ENCODE measurements around the gene HOXD4. TPM values are rescaled to one million over a fixed set of nuclear protein-coding genes. Genes with fewer than 3 reads are reported as not detected.

The HOXD4 gene
- total and polyA plus RNA-seq, 10 of the 15 experiments (the other 5 are each of a cell fraction or from before 2014, with no cell fraction given) = 0.07 TPM; not detected in 9

GRCh38 chr2:176101842-176102241, 49.5 kb upstream of the HOXD4 start:
- H3K36me3 ChIP-seq (ENCODE audit: control insufficient read depth in 2 of 2, insufficient read depth in 2 of 2, low read length in 1 of 2) = no peaks in the 10 kb centered on the region
- ChIA-PET SMC1A (ENCODE audit: uncharacterized antibody, unreplicated experiment) (no interaction called here), RAD21 (ENCODE audit: unreplicated experiment) (no interaction called here), CTCF (interaction anchor here (0.5 to 2.6 kb wide), 5 partner anchors 9 to 1834 kb away, joined by 3 to 11 read pairs (median 3); no protein-coding TSS in a partner anchor), POLR2A (no interaction called here)
- H3K4me2 ChIP-seq (ENCODE audit: control insufficient read depth, insufficient read depth) = no peak overlapping the region
- no peaks in the 10 kb centered on the region; the same call in 2 of the 3 replicates for H3K9me3 ChIP-seq (replicated peaks; ENCODE audit: control insufficient read depth, insufficient read depth, low read length)
- no peak overlapping the region for H3K27ac ChIP-seq (ENCODE audit: control insufficient read depth, insufficient read depth)
- FAIRE-seq (no peak), ATAC-seq (no peak), DNase-seq (ENCODE audit: low read depth, low spot score) (no peak)
- H3K9ac ChIP-seq (ENCODE audit: control insufficient read depth, insufficient read depth, low read length) = no peak overlapping the region
- no peak overlapping the region for H2AFZ ChIP-seq (ENCODE audit: control insufficient read depth, low read depth, low read length)
- in situ Hi-C loops (cut with MboI) = no loop called here
- BruUV-seq (replicated peaks) = no TSS peak
- 29% methylated on average over 4 of the region's 5 CpGs for WGBS (ENCODE audit: insufficient coverage, insufficient replicate concordance, low lambda C conversion rate, missing lambda C conversion rate)
- H3K27me3 ChIP-seq (replicated peaks in 1 of 2; ENCODE audit: control insufficient read depth in 2 of 2, insufficient read depth in 2 of 2, low read length in 1 of 2) = peaks cover 20 to 46% of the 10 kb centered on the region in 2 experiments
- H3K4me1 ChIP-seq (ENCODE audit: control insufficient read depth, insufficient read depth, low read length) = peaks cover 3% of the 10 kb centered on the region; the same call in 1 of the 2 replicates
- no peaks in the 10 kb centered on the region for H4K20me1 ChIP-seq (ENCODE audit: control insufficient read depth, insufficient read depth)
- intact Hi-C loops (cut with micrococcal nuclease; ENCODE audit: unreplicated experiment) = no loop called here
- no peak overlapping the region for H3K4me3 ChIP-seq
- no peaks in the 10 kb centered on the region for H3K79me2 ChIP-seq (ENCODE audit: control insufficient read depth, insufficient read depth, low read length)
- no peak for TF ChIP-seq PAX5 (IDR thresholded peaks at IDR 0.05; ENCODE audit: borderline replicate concordance, low read depth, low read length)
- no peak for TF ChIP-seq RCOR1 (conservative IDR thresholded peaks at IDR 0.05; ENCODE audit: low read depth, low read length)
- TF ChIP-seq RAD21 (IDR thresholded peaks at IDR 0.05; ENCODE audit: insufficient read depth, low read depth, low read length) = no peak
- TF ChIP-seq, protein P1, sequence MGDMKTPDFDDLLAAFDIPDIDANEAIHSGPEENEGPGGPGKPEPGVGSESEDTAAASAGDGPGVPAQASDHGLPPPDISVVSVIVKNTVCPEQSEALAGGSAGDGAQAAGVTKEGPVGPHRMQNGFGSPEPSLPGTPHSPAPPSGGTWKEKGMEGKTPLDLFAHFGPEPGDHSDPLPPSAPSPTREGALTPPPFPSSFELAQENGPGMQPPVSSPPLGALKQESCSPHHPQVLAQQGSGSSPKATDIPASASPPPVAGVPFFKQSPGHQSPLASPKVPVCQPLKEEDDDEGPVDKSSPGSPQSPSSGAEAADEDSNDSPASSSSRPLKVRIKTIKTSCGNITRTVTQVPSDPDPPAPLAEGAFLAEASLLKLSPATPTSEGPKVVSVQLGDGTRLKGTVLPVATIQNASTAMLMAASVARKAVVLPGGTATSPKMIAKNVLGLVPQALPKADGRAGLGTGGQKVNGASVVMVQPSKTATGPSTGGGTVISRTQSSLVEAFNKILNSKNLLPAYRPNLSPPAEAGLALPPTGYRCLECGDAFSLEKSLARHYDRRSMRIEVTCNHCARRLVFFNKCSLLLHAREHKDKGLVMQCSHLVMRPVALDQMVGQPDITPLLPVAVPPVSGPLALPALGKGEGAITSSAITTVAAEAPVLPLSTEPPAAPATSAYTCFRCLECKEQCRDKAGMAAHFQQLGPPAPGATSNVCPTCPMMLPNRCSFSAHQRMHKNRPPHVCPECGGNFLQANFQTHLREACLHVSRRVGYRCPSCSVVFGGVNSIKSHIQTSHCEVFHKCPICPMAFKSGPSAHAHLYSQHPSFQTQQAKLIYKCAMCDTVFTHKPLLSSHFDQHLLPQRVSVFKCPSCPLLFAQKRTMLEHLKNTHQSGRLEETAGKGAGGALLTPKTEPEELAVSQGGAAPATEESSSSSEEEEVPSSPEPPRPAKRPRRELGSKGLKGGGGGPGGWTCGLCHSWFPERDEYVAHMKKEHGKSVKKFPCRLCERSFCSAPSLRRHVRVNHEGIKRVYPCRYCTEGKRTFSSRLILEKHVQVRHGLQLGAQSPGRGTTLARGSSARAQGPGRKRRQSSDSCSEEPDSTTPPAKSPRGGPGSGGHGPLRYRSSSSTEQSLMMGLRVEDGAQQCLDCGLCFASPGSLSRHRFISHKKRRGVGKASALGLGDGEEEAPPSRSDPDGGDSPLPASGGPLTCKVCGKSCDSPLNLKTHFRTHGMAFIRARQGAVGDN (IDR thresholded peaks at IDR 0.05) = no peak
- TF ChIP-seq BCLAF1 (IDR thresholded peaks at IDR 0.05) = no peak
- TF ChIP-seq, protein P2, sequence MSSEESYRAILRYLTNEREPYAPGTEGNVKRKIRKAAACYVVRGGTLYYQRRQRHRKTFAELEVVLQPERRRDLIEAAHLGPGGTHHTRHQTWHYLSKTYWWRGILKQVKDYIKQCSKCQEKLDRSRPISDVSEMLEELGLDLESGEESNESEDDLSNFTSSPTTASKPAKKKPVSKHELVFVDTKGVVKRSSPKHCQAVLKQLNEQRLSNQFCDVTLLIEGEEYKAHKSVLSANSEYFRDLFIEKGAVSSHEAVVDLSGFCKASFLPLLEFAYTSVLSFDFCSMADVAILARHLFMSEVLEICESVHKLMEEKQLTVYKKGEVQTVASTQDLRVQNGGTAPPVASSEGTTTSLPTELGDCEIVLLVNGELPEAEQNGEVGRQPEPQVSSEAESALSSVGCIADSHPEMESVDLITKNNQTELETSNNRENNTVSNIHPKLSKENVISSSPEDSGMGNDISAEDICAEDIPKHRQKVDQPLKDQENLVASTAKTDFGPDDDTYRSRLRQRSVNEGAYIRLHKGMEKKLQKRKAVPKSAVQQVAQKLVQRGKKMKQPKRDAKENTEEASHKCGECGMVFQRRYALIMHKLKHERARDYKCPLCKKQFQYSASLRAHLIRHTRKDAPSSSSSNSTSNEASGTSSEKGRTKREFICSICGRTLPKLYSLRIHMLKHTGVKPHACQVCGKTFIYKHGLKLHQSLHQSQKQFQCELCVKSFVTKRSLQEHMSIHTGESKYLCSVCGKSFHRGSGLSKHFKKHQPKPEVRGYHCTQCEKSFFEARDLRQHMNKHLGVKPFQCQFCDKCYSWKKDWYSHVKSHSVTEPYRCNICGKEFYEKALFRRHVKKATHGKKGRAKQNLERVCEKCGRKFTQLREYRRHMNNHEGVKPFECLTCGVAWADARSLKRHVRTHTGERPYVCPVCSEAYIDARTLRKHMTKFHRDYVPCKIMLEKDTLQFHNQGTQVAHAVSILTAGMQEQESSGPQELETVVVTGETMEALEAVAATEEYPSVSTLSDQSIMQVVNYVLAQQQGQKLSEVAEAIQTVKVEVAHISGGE (CRISPR knock-in tag; IDR thresholded peaks at IDR 0.05) = no peak
- no peak for TF ChIP-seq CUX1 (IDR thresholded peaks at IDR 0.05; ENCODE audit: insufficient replicate concordance, low read depth, low read length)
- no peak for TF ChIP-seq EED (IDR thresholded peaks at IDR 0.05; ENCODE audit: low read depth)
